ENCODE results near the gene SGPP2. TPM values are rescaled to one million over a fixed set of nuclear protein-coding genes. Genes with fewer than 3 reads are reported as not detected.

Gene SGPP2
- total and polyA plus RNA-seq, 2 of the 4 experiments (the other 2 are of a cell fraction): not detected

GRCh38 chr2:222544661-222545060 is 120.3 kb downstream of the SGPP2 start:
- no peak overlapping the region for H3K4me3 ChIP-seq (ENCODE audit: insufficient read depth, low read depth, low read length)

More at GRCh38 chr2:222544661-222545060, 120.3 kb downstream of the SGPP2 start:
- Histone ChIP-seq H3K9me3 (ENCODE audit: control insufficient read depth, insufficient read depth, low read length) (no peaks in the 10 kb centered on the region), H4K91ac (ENCODE audit: insufficient read depth, low read depth, low read length) (no peak overlapping the region), H3K4me1 (ENCODE audit: control insufficient read depth, insufficient read depth, low read length) (no peaks in the 10 kb centered on the region), H3K23ac (ENCODE audit: low read depth, low read length) (no peak overlapping the region), H3K56ac (ENCODE audit: extremely low read depth, insufficient read depth, low read length) (no peak overlapping the region), H3K9me1 (ENCODE audit: insufficient read depth, low read length) (no peaks in the 10 kb centered on the region), H4K5ac (ENCODE audit: low read depth, low read length) (no peak overlapping the region), H2AFZ (replicated peaks; ENCODE audit: low read length, poor library complexity) (no peak overlapping the region), H2BK5ac (ENCODE audit: low read depth, low read length, poor library complexity, severe bottlenecking) (no peak overlapping the region), H3K9ac (ENCODE audit: low read depth, low read length) (no peak overlapping the region), H2AK9ac (replicated peaks; ENCODE audit: low read depth, low read length, poor library complexity) (no peak overlapping the region), H4K8ac (ENCODE audit: low read depth in 2 of 2, low read length in 2 of 2) (no peak overlapping the region), H3K18ac (ENCODE audit: low read depth, low read length) (no peak overlapping the region), H4K20me1 (ENCODE audit: insufficient read depth, low read length) (no peaks in the 10 kb centered on the region), H2BK120ac (ENCODE audit: low read depth, low read length) (no peak overlapping the region), H2BK20ac (ENCODE audit: low read depth, low read length) (no peak overlapping the region), H3K27me3 (ENCODE audit: control insufficient read depth, insufficient read depth, low read length) (peaks cover 2% of the 10 kb centered on the region), H3K4ac (ENCODE audit: low read depth, low read length) (no peak overlapping the region), H2AK5ac (ENCODE audit: low read depth, low read length) (no peak overlapping the region), H3K36me3 (ENCODE audit: control insufficient read depth, insufficient read depth, low read length) (no peaks in the 10 kb centered on the region), H3K14ac (replicated peaks; ENCODE audit: low read depth, low read length) (no peak overlapping the region), H3K79me1 (ENCODE audit: low read depth in 1 of 2, low read length in 2 of 2) (no peaks in the 10 kb centered on the region), H3K4me2 (ENCODE audit: low read depth, low read length) (no peak overlapping the region), H3K27ac (ENCODE audit: insufficient read depth, low read length) (no peak overlapping the region), H2BK15ac (ENCODE audit: low read depth, low read length) (no peak overlapping the region)
- in situ Hi-C loops (cut with MboI; ENCODE audit: low sequenced_read_pairs) (no loop called here), intact Hi-C loops (cut with micrococcal nuclease) (no loop called here), dilution Hi-C loops (cut with HindIII; ENCODE audit: low sequenced_read_pairs, unreplicated experiment) (no loop called here)
- WGBS, 2 experiments (ENCODE audit: extremely low coverage in 2 of 2, insufficient read length in 1 of 2): no CpG with 5 or more reads among the region's 1 CpG
- no peak for DNase-seq
- BruUV-seq (replicated peaks): no TSS peak
- POLR2A ChIA-PET (ENCODE audit: unreplicated experiment): no interaction called here
- no peak for ATAC-seq (ENCODE audit: low read depth)
- CTCF ChIA-PET: interaction anchor here (0.6 to 1.3 kb wide), 2 partner anchors 9 to 227 kb away, joined by 3 read pairs; no protein-coding TSS in a partner anchor
- TF ChIP-seq BHLHE40 (IDR thresholded peaks at IDR 0.05; ENCODE audit: low read depth, low read length) (no peak), RFX5 (IDR thresholded peaks at IDR 0.05; ENCODE audit: low read depth, low read length) (no peak), RCOR1 (IDR thresholded peaks at IDR 0.05; ENCODE audit: insufficient replicate concordance, low read length) (no peak), FOS (IDR thresholded peaks at IDR 0.05; ENCODE audit: low read depth, low read length) (no peak), MAFK (IDR thresholded peaks at IDR 0.05; ENCODE audit: low read depth, low read length) (no peak), MXI1 (IDR thresholded peaks at IDR 0.05; ENCODE audit: borderline replicate concordance, low read depth, low read length) (no peak), RAD21 (IDR thresholded peaks at IDR 0.05; ENCODE audit: low read length) (no peak), SMC3 (IDR thresholded peaks at IDR 0.05; ENCODE audit: low read depth, low read length) (no peak), CHD1 (IDR thresholded peaks at IDR 0.05; ENCODE audit: low read depth, low read length) (no peak), POLR2A (IDR thresholded peaks at IDR 0.05; ENCODE audit: low read depth, low read length) (no peak), MAZ (IDR thresholded peaks at IDR 0.05; ENCODE audit: borderline replicate concordance, low read depth, low read length) (no peak), NFE2L2 (IDR thresholded peaks at IDR 0.05; ENCODE audit: low read depth, low read length) (no peak), ELK1 (IDR thresholded peaks at IDR 0.05; ENCODE audit: borderline replicate concordance, low read depth, low read length) (no peak)
- TF ChIP-seq, protein P1, sequence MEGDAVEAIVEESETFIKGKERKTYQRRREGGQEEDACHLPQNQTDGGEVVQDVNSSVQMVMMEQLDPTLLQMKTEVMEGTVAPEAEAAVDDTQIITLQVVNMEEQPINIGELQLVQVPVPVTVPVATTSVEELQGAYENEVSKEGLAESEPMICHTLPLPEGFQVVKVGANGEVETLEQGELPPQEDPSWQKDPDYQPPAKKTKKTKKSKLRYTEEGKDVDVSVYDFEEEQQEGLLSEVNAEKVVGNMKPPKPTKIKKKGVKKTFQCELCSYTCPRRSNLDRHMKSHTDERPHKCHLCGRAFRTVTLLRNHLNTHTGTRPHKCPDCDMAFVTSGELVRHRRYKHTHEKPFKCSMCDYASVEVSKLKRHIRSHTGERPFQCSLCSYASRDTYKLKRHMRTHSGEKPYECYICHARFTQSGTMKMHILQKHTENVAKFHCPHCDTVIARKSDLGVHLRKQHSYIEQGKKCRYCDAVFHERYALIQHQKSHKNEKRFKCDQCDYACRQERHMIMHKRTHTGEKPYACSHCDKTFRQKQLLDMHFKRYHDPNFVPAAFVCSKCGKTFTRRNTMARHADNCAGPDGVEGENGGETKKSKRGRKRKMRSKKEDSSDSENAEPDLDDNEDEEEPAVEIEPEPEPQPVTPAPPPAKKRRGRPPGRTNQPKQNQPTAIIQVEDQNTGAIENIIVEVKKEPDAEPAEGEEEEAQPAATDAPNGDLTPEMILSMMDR (conservative IDR thresholded peaks at IDR 0.05; ENCODE audit: low read depth, low read length): no peak
- TF ChIP-seq, protein P2, sequence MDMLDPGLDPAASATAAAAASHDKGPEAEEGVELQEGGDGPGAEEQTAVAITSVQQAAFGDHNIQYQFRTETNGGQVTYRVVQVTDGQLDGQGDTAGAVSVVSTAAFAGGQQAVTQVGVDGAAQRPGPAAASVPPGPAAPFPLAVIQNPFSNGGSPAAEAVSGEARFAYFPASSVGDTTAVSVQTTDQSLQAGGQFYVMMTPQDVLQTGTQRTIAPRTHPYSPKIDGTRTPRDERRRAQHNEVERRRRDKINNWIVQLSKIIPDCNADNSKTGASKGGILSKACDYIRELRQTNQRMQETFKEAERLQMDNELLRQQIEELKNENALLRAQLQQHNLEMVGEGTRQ (IDR thresholded peaks at IDR 0.05; ENCODE audit: low read depth, low read length): no peak

Measured in IMR-90 (cell line).